Left lobe of liver (tissue), 2 donors: ENCODE measurements around the gene TMEM270. TPM values are rescaled to one million over a fixed set of nuclear protein-coding genes. Genes with fewer than 3 reads are reported as not detected.
A peak's percentile ranks its signal among the peaks of the same experiment; 100 is the strongest.
"Not testable (repeated sequence)": the region's sequence is repeated elsewhere in the genome, so short reads cannot be mapped to it uniquely, and the experiment has no call there.

Experiments used
- ATAC-seq: fragments of 200-7000 bp; cut with Tn5 transposase; one replicate; pipeline ENCODE4 v1.9.1; 2020; ENCODE audit warnings: mild to moderate bottlenecking, moderate library complexity
- DNase-seq: peaks from one replicate; pipeline ENCODE4 v3.0.0-alpha.2; 2020; ENCODE audit warnings: low spot score
- total RNA-seq: library from RNA; stranded (reverse); gene quantifications from one replicate; pipeline ENCODE4 v1.2.1, GENCODE V29; 2021
- donor health status: DM: no; HTN: no; CAD: no; lungs with moderate emphysema.
- donor health status: DM: no; HTN: yes; CAD: no.

Gene TMEM270
- total RNA-seq, 1 donor from 2014 or later: not detected

- ATAC-seq: peak; percentile 30
- no peak for DNase-seq
These were observed 28.9 kb upstream of the TMEM270 start for GRCh38 chr7:73831834-73832651.

GRCh38 chr7:73832806-73833205 is 28.2 kb upstream of the TMEM270 start:
- no peak for ATAC-seq

GRCh38 chr7:73833251-73833919 is 27.6 kb upstream of the TMEM270 start:
- no peak for ATAC-seq
- DNase-seq: no peak

More at GRCh38 chr7:73832806-73833205, 28.2 kb upstream of the TMEM270 start:
- no peak for DNase-seq

- DNase-seq (no peak), ATAC-seq (no peak)
These were observed 26.2 kb upstream of the TMEM270 start for GRCh38 chr7:73834626-73835191.

- not testable (repeated sequence) for ATAC-seq
These were observed 23.8 kb upstream of the TMEM270 start for GRCh38 chr7:73837167-73837566.

GRCh38 chr7:73838642-73839041 is 22.3 kb upstream of the TMEM270 start:
- ATAC-seq: no peak
- no peak for DNase-seq

More at GRCh38 chr7:73837167-73837566, 23.8 kb upstream of the TMEM270 start:
- DNase-seq: not testable (repeated sequence)

- DNase-seq: no peak
- ATAC-seq: no peak
These were observed 21.7 kb upstream of the TMEM270 start for GRCh38 chr7:73839290-73839689.

GRCh38 chr7:73839743-73840714 is 20.9 kb upstream of the TMEM270 start:
- ATAC-seq: no peak
- DNase-seq: no peak

- DNase-seq (no peak), ATAC-seq (no peak)
These were observed 20.1 kb upstream of the TMEM270 start for GRCh38 chr7:73840715-73841379.

GRCh38 chr7:73841689-73842066 is 19.3 kb upstream of the TMEM270 start:
- ATAC-seq (no peak), DNase-seq (no peak)

GRCh38 chr7:73842067-73842976 is 18.6 kb upstream of the TMEM270 start, which contains the start of gene METTL27:
METTL27 (minus strand) TSS chr7:73842516; CDS start chr7:73842140, 376 bp downstream.
- peak; percentile 92 for DNase-seq
- ATAC-seq: peak; percentile 97

GRCh38 chr7:73844131-73844547 is 16.8 kb upstream of the TMEM270 start:
- ATAC-seq (no peak), DNase-seq (no peak)

GRCh38 chr7:73844848-73845460 is 16.0 kb upstream of the TMEM270 start:
- DNase-seq (no peak), ATAC-seq (no peak)

GRCh38 chr7:73845701-73846195 is 15.2 kb upstream of the TMEM270 start:
- not testable (repeated sequence) for DNase-seq, ATAC-seq

- DNase-seq (no peak), ATAC-seq (no peak)
These were observed 12.8 kb upstream of the TMEM270 start for GRCh38 chr7:73847941-73848723.

- ATAC-seq (no peak), DNase-seq (no peak)
These were observed 10.2 kb upstream of the TMEM270 start for GRCh38 chr7:73850781-73851207.
